Measurements from ENCODE around the gene ZNF460.
"Not testable (repeated sequence)": the region's sequence is repeated elsewhere in the genome, so short reads cannot be mapped to it uniquely, and the experiment has no call there.

- not testable (repeated sequence) for TF ChIP-seq EZH2 (IDR thresholded peaks at IDR 0.05; ENCODE audit: low read depth, low read length, severe bottlenecking); CTCF (IDR thresholded peaks at IDR 0.05; ENCODE audit: control extremely low read depth in 1 of 3, insufficient read depth in 1 of 3, low read depth in 1 of 3, low read length in 3 of 3); SIX5 (IDR thresholded peaks at IDR 0.05; ENCODE audit: low read depth, low read length); NANOG (IDR thresholded peaks at IDR 0.05; ENCODE audit: insufficient read depth, low read depth, low read length, poor library complexity, severe bottlenecking); CEBPB (IDR thresholded peaks at IDR 0.05; ENCODE audit: low read depth, low read length); BRCA1 (IDR thresholded peaks at IDR 0.05; ENCODE audit: low read depth, low read length); POLR2AphosphoS5 (IDR thresholded peaks at IDR 0.05; ENCODE audit: low read depth, low read length); RFX5 (IDR thresholded peaks at IDR 0.05; ENCODE audit: borderline replicate concordance, low read depth, low read length); SP4 (IDR thresholded peaks at IDR 0.05; ENCODE audit: low read length)
Measured at GRCh38 chr19:57278481-57278880, 1.8 kb upstream of the ZNF460 start.
